Activated naive CD4-positive, alpha-beta T cell treated with anti-CD3 and anti-CD28 coated beads, Interleukin-2, amount 50 U/mL, for 72 hours (primary cell): Measurements from ENCODE around the gene PIP4K2B. TPM values are rescaled to one million over a fixed set of nuclear protein-coding genes. Genes with fewer than 3 reads are reported as not detected.
"Not testable (repeated sequence)": the region's sequence is repeated elsewhere in the genome, so short reads cannot be mapped to it uniquely, and the experiment has no call there.

Source experiments
- ATAC-seq, 2 donors: fragments of 150-1000 bp; cut with Tn5 transposase; 2 replicates each; pipeline ENCODE4 v1.10.0; 2021; ENCODE audit warnings: mild to moderate bottlenecking in 2 of 2, moderate library complexity in 2 of 2
- DNase-seq, 2 donors: peaks; one replicate each; pipeline ENCODE4 v3.0.0; 2021 to 2022; ENCODE audit warnings: low spot score in 2 of 2
- H3K27ac Mint-ChIP-seq, 2 donors: one replicate each; pipeline ENCODE4 v1.8.0; 2022; ENCODE audit warnings: mild to moderate bottlenecking in 2 of 2, mixed read lengths in 2 of 2
- H3K36me3 Mint-ChIP-seq, 2 donors: one replicate each; pipeline ENCODE4 v1.8.0; 2022; ENCODE audit warnings: mixed read lengths in 2 of 2
- H3K9me3 Mint-ChIP-seq, 2 donors: one replicate each; pipeline ENCODE4 v1.8.0; 2022; ENCODE audit warnings: mixed read lengths in 2 of 2
- total RNA-seq, 2 donors: library from RNA; stranded (reverse); gene quantifications; one replicate each; pipeline ENCODE4 v1.2.3, GENCODE V29; 2022

PIP4K2B gene
- total RNA-seq, 2 donors from 2014 or later: 38.4 to 45.5 TPM

GRCh38 chr17:38727736-38728135, 71.6 kb downstream of the PIP4K2B start:
- H3K27ac Mint-ChIP-seq: peak overlapping the region; percentile 62 to 98
- peaks cover 10 to 25% of the 10 kb centered on the region in 2 donors for H3K36me3 Mint-ChIP-seq
- peak; percentile 68 to 83 for DNase-seq
- ATAC-seq: peak; percentile 65 to 66
- H3K9me3 Mint-ChIP-seq: peaks cover 0 to 6% of the 10 kb centered on the region in 2 donors

GRCh38 chr17:38726145-38726544, 73.2 kb downstream of the PIP4K2B start:
- not testable (repeated sequence) for H3K9me3 Mint-ChIP-seq, DNase-seq, ATAC-seq
- Mint-ChIP-seq H3K27ac (peak overlapping the region; percentile 55 to 61), H3K36me3 (peaks cover 5 to 23% of the 10 kb centered on the region in 2 donors)

GRCh38 chr17:38725066-38725465, 74.3 kb downstream of the PIP4K2B start:
- Mint-ChIP-seq H3K9me3 (peaks cover 0 to 6% of the 10 kb centered on the region in 2 donors), H3K27ac (peak overlapping the region in 1 of 2 donors; percentile 46), H3K36me3 (peaks cover 4 to 25% of the 10 kb centered on the region in 2 donors)
- ATAC-seq: no peak
- DNase-seq: no peak

- ATAC-seq: no peak
- Mint-ChIP-seq H3K9me3 (peaks cover 0 to 6% of the 10 kb centered on the region in 2 donors), H3K36me3 (peaks cover 4 to 25% of the 10 kb centered on the region in 2 donors), H3K27ac (peak overlapping the region in 1 of 2 donors; percentile 46)
- no peak for DNase-seq
These were observed 74.9 kb downstream of the PIP4K2B start for GRCh38 chr17:38724337-38724988.

- Mint-ChIP-seq H3K9me3 (no peaks in the 10 kb centered on the region), H3K36me3 (peaks cover 4 to 20% of the 10 kb centered on the region in 2 donors)
- no peak for DNase-seq
These were observed 77.6 kb downstream of the PIP4K2B start for GRCh38 chr17:38721802-38722201.

DNA sequence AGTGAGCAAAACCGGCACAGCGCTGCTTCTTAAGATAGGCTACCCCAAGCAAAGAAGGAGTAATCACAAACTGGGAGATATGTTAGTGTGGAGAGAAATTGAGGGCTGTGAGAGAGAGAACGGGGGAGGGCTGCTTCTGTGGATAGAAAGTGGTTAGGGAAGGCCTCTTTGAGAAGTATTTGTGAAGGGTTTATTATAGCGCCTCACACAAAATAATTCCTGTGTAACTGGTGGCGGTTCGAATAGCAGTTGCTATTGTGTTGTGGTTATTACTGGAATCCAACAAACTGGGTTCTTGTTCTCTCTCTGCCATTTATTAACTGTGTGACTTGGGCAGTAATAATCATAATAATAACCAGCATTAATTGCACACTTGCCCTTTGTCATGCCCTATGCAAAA, 78.4 kb downstream of the PIP4K2B start:
- peaks cover 4 to 20% of the 10 kb centered on the region in 2 donors for H3K36me3 Mint-ChIP-seq
- ATAC-seq: no peak
- H3K27ac Mint-ChIP-seq: peak overlapping the region in 1 of 2 donors; percentile 26
- no peaks in the 10 kb centered on the region for H3K9me3 Mint-ChIP-seq
- no peak for DNase-seq

More at GRCh38 chr17:38721802-38722201, 77.6 kb downstream of the PIP4K2B start:
- ATAC-seq: no peak
- no peak overlapping the region for H3K27ac Mint-ChIP-seq

GRCh38 chr17:38719943-38720641, 79.3 kb downstream of the PIP4K2B start:
- peaks cover 4 to 20% of the 10 kb centered on the region in 2 donors for H3K36me3 Mint-ChIP-seq

DNA sequence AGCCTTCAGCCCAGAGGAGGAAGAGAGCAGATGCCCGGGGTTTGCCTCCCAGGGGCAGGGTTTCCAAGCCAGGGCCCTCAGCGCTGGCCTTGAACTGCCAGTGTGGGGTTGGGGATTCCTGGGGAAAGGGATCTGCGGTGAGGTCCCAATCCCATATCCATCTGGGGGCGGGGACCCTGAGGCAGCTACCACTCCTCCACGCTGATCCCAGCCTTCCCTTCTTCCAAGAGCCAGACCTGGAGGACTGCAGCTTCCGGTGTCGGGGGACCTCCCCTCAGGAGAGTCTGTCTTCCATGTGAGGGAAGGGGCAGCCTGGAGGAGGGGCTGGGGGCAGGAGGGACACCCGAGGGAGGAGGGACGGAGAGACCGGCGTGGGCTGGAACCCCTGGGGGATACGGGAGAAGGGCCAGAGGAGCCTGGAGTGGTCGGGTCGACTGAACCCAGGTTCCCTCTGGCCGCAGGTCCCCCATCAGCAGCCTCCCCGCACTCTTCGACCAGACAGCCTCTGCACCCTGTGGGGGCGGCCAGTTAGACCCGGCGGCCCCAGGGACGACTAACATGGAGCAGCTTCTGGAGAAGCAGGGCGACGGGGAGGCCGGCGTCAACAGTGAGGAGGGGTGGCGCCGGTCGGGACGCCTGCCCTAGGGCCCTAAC, 79.9 kb downstream of the PIP4K2B start:
- DNase-seq (no peak), ATAC-seq (no peak)
- H3K27ac Mint-ChIP-seq: peak overlapping the region; percentile 29 to 74
- no peaks in the 10 kb centered on the region for H3K9me3 Mint-ChIP-seq
- H3K36me3 Mint-ChIP-seq: peaks cover 4 to 26% of the 10 kb centered on the region in 2 donors

More at GRCh38 chr17:38719943-38720641, 79.3 kb downstream of the PIP4K2B start:
- ATAC-seq (no peak), DNase-seq (no peak)
- Mint-ChIP-seq H3K9me3 (no peaks in the 10 kb centered on the region), H3K27ac (peak overlapping the region in 1 of 2 donors; percentile 29)

DNA sequence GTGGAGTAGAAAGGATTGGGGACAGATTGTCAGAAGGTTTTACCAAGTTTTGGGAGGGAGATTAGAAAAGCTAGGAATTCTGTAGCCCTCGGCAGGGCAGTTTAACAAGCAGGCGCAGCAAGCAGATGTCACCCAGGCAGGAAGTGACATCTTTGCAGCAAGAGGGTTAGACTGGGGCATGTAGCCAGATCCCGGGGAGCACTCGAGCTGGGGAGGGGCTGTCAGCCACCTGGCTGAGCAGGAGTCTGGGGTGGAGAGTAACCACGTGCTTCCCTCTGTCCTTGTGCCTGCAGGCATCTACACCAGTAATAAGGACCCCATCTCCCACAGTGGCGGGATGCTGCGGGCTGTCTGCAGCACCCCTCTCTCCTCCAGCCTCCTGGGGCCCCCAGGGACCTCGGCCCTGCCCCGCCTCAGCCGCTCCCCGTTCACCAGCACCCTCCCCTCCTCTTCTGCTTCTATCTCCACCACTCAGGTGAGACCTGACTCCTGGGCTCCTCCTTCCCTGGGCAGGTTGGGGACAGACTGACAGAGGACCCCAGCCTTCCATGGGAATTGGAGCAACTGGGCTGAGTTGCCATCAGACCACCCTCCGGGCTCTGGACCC, 82.1 kb downstream of the PIP4K2B start:
- peaks cover 4 to 24% of the 10 kb centered on the region in 2 donors for H3K36me3 Mint-ChIP-seq
- peak overlapping the region; percentile 74 to 84 for H3K27ac Mint-ChIP-seq
- no peak for DNase-seq
- no peaks in the 10 kb centered on the region for H3K9me3 Mint-ChIP-seq
- no peak for ATAC-seq

DNA sequence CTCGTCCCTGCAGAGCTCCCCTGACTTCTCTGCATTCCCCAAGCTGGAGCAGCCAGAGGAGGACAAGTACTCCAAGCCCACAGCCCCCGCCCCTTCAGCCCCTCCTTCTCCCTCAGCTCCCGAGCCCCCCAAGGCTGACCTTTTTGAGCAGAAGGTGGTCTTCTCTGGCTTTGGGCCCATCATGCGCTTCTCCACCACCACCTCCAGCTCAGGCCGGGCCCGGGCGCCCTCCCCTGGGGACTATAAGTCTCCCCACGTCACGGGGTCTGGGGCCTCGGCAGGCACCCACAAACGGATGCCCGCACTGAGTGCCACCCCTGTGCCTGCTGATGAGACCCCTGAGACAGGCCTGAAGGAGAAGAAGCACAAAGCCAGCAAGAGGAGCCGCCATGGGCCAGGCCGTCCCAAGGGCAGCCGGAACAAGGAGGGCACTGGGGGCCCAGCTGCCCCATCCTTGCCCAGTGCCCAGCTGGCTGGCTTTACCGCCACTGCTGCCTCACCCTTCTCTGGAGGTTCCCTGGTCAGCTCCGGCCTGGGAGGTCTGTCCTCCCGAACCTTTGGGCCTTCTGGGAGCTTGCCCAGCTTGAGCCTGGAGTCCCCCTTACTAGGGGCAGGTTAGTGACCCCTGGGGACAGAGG, 82.9 kb downstream of the PIP4K2B start:
- no peak for ATAC-seq
- Mint-ChIP-seq H3K9me3 (no peaks in the 10 kb centered on the region), H3K36me3 (peaks cover 4 to 24% of the 10 kb centered on the region in 2 donors), H3K27ac (peak overlapping the region; percentile 86 to 96)
- no peak for DNase-seq

Other genes starting within 250 kb of the PIP4K2B start
- 1 to 10 TPM; 1.1 to 1.2 TPM for gene SRCIN1, start 193.6 kb downstream of the PIP4K2B start, total RNA-seq
- 10 to 100 TPM; 27.5 to 31.3 TPM for gene EPOP, start 124.6 kb downstream of the PIP4K2B start, total RNA-seq
- gene MLLT6, start 94.3 kb downstream of the PIP4K2B start, total RNA-seq: 100 to 1,000 TPM; 204 to 288 TPM
- gene CISD3, start 69.2 kb downstream of the PIP4K2B start, total RNA-seq: 10 to 100 TPM; 32.7 to 40.7 TPM
- 1 to 10 TPM; 3.1 to 6.9 TPM for gene PCGF2, start 51.2 kb downstream of the PIP4K2B start, total RNA-seq
- gene PSMB3, start 46.8 kb downstream of the PIP4K2B start, total RNA-seq: 100 to 1,000 TPM; 339 to 405 TPM
- gene CWC25, start 25.8 kb upstream of the PIP4K2B start, total RNA-seq: 10 to 100 TPM; 19.2 to 41.9 TPM
- gene RPL23, start 54.2 kb upstream of the PIP4K2B start, total RNA-seq: 1,000 to 10,000 TPM; 1,602 to 2,658 TPM
- 100 to 1,000 TPM; 141 to 185 TPM for gene LASP1, start 70.5 kb upstream of the PIP4K2B start, total RNA-seq
- gene FBXO47, start 167.8 kb upstream of the PIP4K2B start, total RNA-seq: under 1 TPM in 1 of 2 donors, not detected in 1; 0.18 TPM